ENCODE data around the gene SRRM2.

Gene SRRM2

GRCh38 chr16:2740476-2740875 lies 12.0 kb upstream of the SRRM2 start:
- no peak for DNase-seq

GRCh38 chr16:2741168-2741567 lies 11.3 kb upstream of the SRRM2 start:
- DNase-seq, result no peak

GRCh38 chr16:2742323-2743006 lies 10.0 kb upstream of the SRRM2 start:
- no peak for DNase-seq

DNA sequence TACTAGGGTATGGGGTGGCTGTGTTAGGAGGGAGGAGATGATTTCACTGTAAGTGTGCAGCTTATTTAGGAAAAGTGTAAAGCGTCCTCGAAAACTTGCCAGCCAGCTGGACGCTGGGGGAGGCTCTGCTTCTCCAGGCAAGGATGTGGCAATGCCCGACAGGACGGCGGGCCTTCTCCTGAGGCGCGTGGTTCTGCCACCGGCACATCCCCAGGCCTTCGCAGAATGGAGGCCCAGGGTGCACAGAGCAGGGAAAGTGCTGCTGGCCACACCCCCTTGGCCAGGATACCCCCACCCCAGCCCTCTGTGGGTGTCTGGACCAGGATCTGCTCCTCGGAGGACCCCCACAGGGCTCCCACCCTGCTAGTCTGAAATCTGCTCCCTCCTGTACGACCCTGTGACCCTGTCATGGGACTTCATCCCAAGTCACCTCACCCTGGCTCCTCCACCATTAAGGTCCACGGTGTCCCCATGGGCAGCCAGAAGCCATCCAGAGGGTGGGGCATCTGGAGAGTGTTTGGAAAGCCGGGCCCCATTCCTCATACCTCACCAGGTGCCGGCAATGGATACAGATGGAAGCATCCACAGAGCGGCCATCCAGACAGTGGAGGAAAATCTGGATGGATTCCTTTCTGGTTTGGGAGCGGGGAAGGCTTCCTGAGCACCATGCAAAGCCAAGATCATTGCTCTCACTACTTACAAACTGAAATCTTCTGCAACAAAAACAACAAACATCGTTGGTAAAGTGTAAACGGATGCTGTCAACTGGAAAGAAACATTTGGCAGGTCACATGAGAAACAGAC lies 9.2 kb upstream of the SRRM2 start:
- no peak for DNase-seq

DNA sequence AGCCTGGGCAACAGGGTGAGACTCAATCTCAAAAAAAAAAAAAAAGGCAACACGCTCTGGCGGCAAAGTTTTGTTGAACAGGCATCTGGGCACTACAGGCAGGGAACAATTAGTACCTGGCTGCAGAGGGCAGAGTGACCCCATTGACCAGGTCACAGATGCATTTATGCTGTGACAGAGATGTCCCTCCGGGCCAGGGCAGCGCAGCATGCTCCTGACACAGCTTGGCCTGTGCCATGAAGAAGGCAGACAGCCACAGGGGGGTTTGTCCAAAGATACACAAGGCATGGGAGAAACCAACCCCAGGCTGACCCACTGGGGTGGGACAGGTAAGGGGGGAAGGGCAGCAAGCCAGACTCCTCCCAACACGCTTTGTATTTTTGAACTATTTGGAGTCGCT lies 7.7 kb upstream of the SRRM2 start:
- no peak for DNase-seq

GRCh38 chr16:2745116-2745890 lies 7.1 kb upstream of the SRRM2 start:
- no peak for DNase-seq

GRCh38 chr16:2745961-2746360 lies 6.5 kb upstream of the SRRM2 start:
- no peak for DNase-seq

- DNase-seq, result no peak
These were observed 3.5 kb upstream of the SRRM2 start for GRCh38 chr16:2748757-2749455.

- no peak for DNase-seq
These were observed 3.0 kb upstream of the SRRM2 start for GRCh38 chr16:2749476-2749875.

DNA sequence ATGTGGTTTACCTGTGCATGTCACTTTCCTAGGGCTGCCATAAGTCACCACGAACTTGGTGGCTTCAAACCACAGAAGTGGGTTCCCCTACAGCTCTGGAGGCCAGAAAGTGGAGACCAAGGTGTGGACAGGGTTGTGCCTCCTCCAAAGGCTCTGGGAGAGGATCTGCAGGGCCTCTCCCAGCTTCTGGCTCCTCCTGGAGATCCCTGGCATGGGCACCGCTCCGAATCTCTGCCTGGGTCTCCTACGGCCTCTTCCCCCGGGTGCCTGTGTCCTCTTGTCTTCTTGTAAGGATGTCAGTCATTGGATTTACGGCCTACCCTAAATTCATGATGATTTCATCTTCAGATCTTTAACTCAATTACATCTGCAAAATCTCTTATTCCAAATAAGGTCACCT lies 2.5 kb upstream of the SRRM2 start:
- no peak for DNase-seq

- DNase-seq, result no peak
These were observed 832 bp upstream of the SRRM2 start for GRCh38 chr16:2751577-2752034.

DNA sequence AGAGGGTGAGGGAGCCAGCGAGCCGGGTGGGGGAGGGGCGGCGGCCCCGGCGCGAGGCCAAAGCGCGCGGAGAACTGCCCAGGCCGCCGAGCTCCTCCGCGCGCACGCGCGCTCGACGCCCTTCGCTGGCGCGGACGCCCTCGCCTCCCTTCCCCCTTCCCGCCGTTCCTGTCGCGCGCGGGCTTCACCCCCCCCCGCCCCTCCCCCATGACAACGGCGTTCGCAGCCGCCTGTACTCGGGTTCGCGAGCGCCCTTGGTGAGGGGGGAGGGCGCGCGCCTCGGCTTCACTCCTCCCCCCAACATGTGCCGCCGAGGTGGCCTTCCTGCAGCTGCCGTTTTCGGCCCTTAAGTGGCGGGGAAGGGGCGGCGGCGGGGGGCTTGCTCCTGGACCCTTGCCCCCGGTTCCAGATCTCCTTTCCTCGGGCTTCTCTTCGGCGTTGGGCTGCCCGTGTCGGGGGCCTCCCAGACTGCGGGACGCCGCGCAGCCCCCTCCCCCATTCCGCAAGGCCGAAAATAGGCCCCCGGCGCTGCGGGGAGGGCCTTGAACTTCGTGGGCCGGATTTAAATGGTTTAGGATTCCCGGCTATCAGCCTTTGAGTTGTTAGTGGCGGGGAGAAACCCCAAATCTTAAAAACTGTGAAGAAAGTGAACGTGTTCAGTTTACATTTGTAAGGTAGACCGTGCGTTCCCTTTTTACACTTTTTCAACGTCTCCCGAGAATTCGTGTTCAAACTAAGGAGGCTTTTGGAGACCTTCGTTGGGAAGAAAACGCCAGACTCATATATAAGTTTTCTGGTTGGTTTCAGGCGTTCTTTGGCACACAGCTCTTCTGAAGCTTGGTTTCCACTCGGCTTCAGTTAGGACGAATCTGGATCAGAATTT lies 653 bp downstream of the SRRM2 start:
- DNase-seq, result peak; percentile 74

- no peak for DNase-seq
These were observed 1.2 kb downstream of the SRRM2 start for GRCh38 chr16:2753733-2754020.

DNA sequence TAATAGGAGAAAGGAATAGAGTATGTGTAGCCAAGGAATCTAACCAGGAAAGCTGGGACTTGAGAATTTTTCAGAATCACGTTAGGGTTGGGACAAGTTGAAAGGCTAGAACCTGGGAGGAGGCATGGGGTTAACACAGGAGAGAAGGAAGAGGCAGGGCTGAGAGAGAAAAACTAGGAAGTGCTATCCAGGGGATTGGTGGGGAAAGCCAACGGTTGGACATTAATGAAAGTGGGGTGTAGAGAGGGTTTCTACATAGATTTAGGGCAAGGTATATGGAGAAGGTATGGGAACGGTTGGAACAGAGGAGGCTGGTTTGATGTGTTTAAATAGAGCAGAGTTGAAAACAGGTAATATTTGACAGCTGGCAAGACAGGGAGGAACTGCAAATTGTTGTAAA lies 2.7 kb downstream of the SRRM2 start:
- DNase-seq, result no peak

DNA sequence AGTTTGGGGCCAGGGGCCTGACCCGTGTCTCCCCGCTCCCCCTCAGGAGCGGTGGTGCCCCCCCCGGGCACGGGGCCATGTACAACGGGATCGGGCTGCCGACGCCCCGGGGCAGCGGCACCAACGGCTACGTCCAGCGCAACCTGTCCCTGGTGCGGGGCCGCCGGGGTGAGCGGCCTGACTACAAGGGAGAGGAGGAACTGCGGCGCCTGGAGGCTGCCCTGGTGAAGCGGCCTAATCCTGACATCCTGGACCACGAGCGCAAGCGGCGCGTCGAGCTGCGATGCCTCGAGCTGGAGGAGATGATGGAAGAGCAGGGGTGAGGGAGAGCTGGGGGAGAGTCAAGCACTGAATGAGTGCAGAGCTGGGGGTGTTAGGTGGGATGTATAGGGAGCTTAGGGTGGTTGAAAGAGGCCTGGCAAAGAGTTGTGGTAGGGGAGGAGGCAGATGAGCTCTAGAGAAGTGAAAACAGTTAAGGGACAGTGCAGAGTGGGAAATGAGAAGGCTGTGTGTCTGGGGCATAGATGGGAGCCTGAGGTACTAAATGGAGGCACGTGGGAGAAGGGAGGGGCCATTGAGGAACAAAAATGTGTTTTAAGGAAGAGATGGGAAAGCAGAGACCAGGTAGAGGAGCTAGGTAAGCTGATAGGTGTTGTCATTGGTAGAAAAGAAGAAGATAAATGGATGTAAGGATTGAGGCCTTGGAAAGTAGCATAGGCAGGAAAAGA lies 4.0 kb downstream of the SRRM2 start:
- DNase-seq, result no peak

- no peak for DNase-seq
These were observed 4.9 kb downstream of the SRRM2 start for GRCh38 chr16:2757344-2757743.

DNA sequence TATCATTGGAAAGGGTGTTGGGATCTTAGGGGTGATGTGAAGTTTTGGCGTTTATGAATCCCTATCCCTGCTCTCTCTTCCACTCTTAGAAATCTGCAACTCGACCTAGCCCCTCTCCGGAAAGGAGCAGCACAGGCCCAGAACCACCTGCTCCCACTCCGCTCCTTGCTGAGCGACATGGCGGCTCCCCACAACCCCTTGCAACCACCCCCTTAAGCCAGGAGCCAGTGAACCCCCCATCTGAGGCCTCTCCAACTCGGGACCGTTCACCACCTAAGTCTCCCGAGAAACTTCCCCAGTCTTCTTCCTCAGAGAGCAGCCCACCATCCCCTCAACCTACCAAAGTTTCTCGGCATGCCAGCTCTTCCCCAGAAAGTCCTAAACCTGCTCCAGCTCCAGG lies 9.0 kb downstream of the SRRM2 start:
- no peak for DNase-seq

DNA sequence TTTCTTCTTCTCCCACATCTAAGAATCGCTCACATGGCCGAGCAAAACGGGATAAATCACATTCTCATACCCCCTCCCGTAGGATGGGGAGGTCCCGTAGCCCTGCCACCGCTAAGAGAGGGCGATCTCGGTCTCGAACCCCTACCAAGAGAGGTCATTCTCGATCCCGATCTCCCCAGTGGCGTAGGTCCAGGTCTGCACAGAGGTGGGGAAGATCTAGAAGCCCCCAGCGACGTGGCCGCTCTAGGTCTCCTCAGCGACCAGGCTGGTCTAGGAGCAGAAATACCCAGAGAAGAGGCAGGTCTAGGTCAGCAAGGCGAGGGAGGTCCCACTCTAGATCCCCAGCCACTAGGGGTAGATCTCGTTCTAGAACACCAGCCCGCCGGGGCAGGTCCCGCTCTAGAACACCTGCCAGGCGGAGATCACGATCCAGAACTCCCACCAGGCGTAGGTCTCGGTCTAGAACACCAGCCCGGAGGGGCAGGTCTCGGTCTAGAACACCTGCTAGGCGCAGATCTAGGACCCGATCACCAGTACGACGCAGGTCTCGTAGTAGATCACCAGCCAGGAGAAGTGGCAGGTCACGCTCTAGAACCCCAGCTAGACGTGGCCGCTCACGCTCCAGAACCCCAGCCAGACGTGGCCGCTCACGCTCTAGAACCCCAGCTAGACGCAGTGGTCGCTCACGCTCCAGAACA lies 9.6 kb downstream of the SRRM2 start:
- DNase-seq, result no peak

DNA sequence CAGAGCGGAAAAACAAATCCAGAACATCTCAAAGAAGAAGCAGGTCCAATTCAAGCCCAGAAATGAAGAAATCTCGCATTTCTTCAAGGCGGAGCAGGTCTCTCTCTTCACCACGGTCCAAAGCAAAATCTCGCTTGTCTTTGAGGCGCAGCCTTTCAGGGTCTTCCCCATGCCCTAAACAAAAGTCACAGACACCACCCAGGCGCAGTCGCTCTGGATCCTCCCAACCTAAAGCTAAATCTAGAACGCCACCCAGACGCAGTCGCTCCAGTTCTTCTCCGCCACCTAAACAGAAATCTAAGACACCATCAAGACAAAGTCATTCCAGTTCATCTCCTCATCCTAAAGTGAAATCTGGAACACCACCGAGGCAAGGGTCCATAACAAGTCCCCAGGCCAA lies 10.3 kb downstream of the SRRM2 start:
- DNase-seq, result no peak

DNA sequence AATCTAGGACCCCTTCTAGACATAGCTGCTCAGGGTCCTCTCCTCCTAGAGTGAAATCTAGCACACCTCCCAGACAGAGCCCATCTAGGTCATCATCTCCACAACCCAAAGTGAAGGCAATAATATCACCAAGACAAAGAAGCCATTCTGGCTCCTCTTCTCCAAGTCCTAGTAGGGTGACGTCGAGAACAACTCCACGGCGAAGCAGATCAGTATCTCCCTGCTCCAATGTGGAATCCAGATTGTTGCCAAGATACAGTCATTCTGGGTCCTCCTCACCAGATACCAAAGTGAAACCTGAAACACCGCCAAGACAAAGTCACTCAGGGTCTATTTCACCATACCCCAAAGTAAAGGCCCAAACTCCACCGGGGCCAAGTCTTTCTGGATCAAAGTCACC lies 10.7 kb downstream of the SRRM2 start:
- DNase-seq, result no peak

- no peak for DNase-seq
These were observed 12.3 kb downstream of the SRRM2 start for GRCh38 chr16:2764718-2765117.

Measured in CD4-positive, alpha-beta T cell treated with Interleukin-17A for 1 hour (primary cell).